HepG2 (cell line): ENCODE results near the gene COMMD9. TPM values are rescaled to one million over a fixed set of nuclear protein-coding genes. Genes with fewer than 3 reads are reported as not detected.

ENCODE experiments used
- ATAC-seq: fragments of 200-7000 bp; cut with Tn5 transposase; 3 replicates; pipeline ENCODE4 v1.9.1; 2020; ENCODE audit warnings: mild to moderate bottlenecking, moderate library complexity
- BruUV-seq: library from RNA; stranded (reverse); fragments of 400-500 nt; replicated peaks from 2 replicates; lab custom pipeline; 2021; lab: Mats Ljungman, UMichigan
- CTCF ChIA-PET: fragments of 300-600 bp; formaldehyde crosslinking; extraction: SDS; loops from one replicate; lab custom pipeline; 2021; ENCODE audit warnings: low total read pairs, inconsistent platforms, low intra/inter-chr PET ratio; lab: Yijun Ruan, JAX
- POLR2A ChIA-PET: fragments of 350-600 bp; sonication (Branson Sonifier 250); formaldehyde crosslinking; loops from one replicate; lab custom pipeline; 2020; ENCODE audit warnings: antibody characterized with exemption, inconsistent platforms; lab: Yijun Ruan, JAX
- DNase-seq: peaks from one replicate; pipeline ENCODE4 v3.0.0-alpha.2; 2015; ENCODE audit warnings: low spot score
- FAIRE-seq: peaks from 3 replicates; lab custom pipeline; 2011; peaks lifted over from hg19 to GRCh38; lab: Jason Lieb, UNC
- H2AFZ ChIP-seq: one replicate; pipeline ENCODE4 v1.6.1; 2011; ENCODE audit warnings: low read length, inconsistent platforms
- H3K27ac ChIP-seq: fragments of 300-600 bp; 3 replicates; pipeline ENCODE4 v1.8.0; 2011; ENCODE audit warnings: mixed run types, mild to moderate bottlenecking, mixed read lengths, low read length, inconsistent platforms; ENCODE audit not compliant: insufficient read depth; ENCODE audit errors: extremely low read length
- H3K27me3 ChIP-seq, 2 experiments: fragments of 200-600 bp in 1 of 2; 2 replicates in 1 of 2; 3 replicates in 1 of 2; pipeline versions ENCODE4 v1.6.0 to v1.8.0; 2011; ENCODE audit warnings: low read length in 2 of 2, mild to moderate bottlenecking in 2 of 2, moderate library complexity in 2 of 2, inconsistent platforms in 1 of 2; ENCODE audit not compliant: insufficient read depth in 2 of 2, control insufficient read depth in 1 of 2
- H3K36me3 ChIP-seq, 2 experiments: fragments of 200-600 bp in 1 of 2; replicated peaks in 1 of 2; 2 replicates in 1 of 2; 3 replicates in 1 of 2; pipeline versions ENCODE4 v1.5.1 to v1.8.0; 2011; ENCODE audit warnings: low read length in 2 of 2, inconsistent platforms in 1 of 2; ENCODE audit not compliant: insufficient read depth in 2 of 2, control insufficient read depth in 1 of 2
- H3K4me1 ChIP-seq: 2 replicates; pipeline ENCODE4 v1.5.1; 2012; ENCODE audit warnings: low read length, inconsistent platforms; ENCODE audit not compliant: insufficient read depth
- H3K4me2 ChIP-seq: 2 replicates; pipeline ENCODE4 v1.6.0; 2011; ENCODE audit warnings: low read depth, low read length, inconsistent platforms
- H3K4me3 ChIP-seq, 3 experiments: fragments of 200-600 bp in 1 of 3; sonication (generic), shearing (Covaris generic) in 1 of 3; replicated peaks in 1 of 3; 2 replicates each; pipeline ENCODE4 v1.5.1; 2011 to 2016; ENCODE audit warnings: low read length in 3 of 3, inconsistent platforms in 2 of 3, low read depth in 2 of 3, mild to moderate bottlenecking in 2 of 3, control low read depth in 1 of 3, mixed read lengths in 1 of 3; ENCODE audit not compliant: insufficient read depth in 1 of 3
- H3K79me2 ChIP-seq: one replicate; pipeline ENCODE4 v1.6.1; 2011; ENCODE audit warnings: low read length, inconsistent platforms; ENCODE audit not compliant: insufficient read depth
- H3K9ac ChIP-seq: 2 replicates; pipeline ENCODE4 v1.6.0; 2011; ENCODE audit warnings: mild to moderate bottlenecking, low read depth, low read length, inconsistent platforms; ENCODE audit not compliant: insufficient read depth
- H3K9me3 ChIP-seq: 2 replicates; pipeline ENCODE4 v1.5.1; 2012; ENCODE audit warnings: mild to moderate bottlenecking, low read length
- H4K20me1 ChIP-seq: 2 replicates; pipeline ENCODE4 v1.6.0; 2011; ENCODE audit warnings: inconsistent platforms, mild to moderate bottlenecking, low read length, moderate library complexity; ENCODE audit not compliant: insufficient read depth
- ATF1 ChIP-seq: IDR thresholded peaks from 2 replicates; pipeline ENCODE4 v1.6.1; 2016; ENCODE audit warnings: mild to moderate bottlenecking, control low read depth
- BHLHE40 ChIP-seq: IDR thresholded peaks from 2 replicates; pipeline ENCODE4 v1.6.1; 2011; ENCODE audit warnings: low read length, improper control_type of control experiment
- DNMT1 ChIP-seq: sonication (generic); formaldehyde crosslinking; IDR thresholded peaks from 2 replicates; pipeline ENCODE4 v1.5.1; 2020; ENCODE audit warnings: mild to moderate bottlenecking, missing genetic modification reagents
- HDAC1 ChIP-seq: sonication (generic); formaldehyde crosslinking; IDR thresholded peaks from 2 replicates; pipeline ENCODE4 v1.5.1; 2020; ENCODE audit warnings: mild to moderate bottlenecking, missing genetic modification reagents
- HOXA7 ChIP-seq: sonication (generic); formaldehyde crosslinking; IDR thresholded peaks from 2 replicates; pipeline ENCODE4 v1.8.1; 2022; ENCODE audit warnings: mild to moderate bottlenecking, missing genetic modification reagents, moderate library complexity
- JUNB ChIP-seq: sonication (generic); formaldehyde crosslinking; IDR thresholded peaks from 2 replicates; pipeline ENCODE4 v1.8.0; 2022; ENCODE audit warnings: missing genetic modification reagents, mild to moderate bottlenecking, borderline replicate concordance
- KLF15 ChIP-seq: sonication (generic); formaldehyde crosslinking; IDR thresholded peaks from 2 replicates; pipeline ENCODE4 v1.8.1; 2023; ENCODE audit warnings: borderline replicate concordance, mild to moderate bottlenecking, inconsistent platforms, missing genetic modification reagents, mixed read lengths
- MNT ChIP-seq: fragments of 450-650 bp; IDR thresholded peaks from 2 replicates; pipeline ENCODE4 v1.6.1; 2016
- REL ChIP-seq: sonication (generic); formaldehyde crosslinking; conservative IDR thresholded peaks from 2 replicates; pipeline ENCODE4 v1.8.0; 2022; ENCODE audit warnings: mild to moderate bottlenecking, missing genetic modification reagents, moderate library complexity
- SRY ChIP-seq: sonication (generic); formaldehyde crosslinking; IDR thresholded peaks from 2 replicates; pipeline ENCODE4 v1.8.0; 2022; ENCODE audit warnings: mild to moderate bottlenecking, missing genetic modification reagents
- TRAFD1 ChIP-seq: sonication (generic); formaldehyde crosslinking; IDR thresholded peaks from 2 replicates; pipeline ENCODE4 v1.5.1; 2020; ENCODE audit warnings: missing genetic modification reagents, mild to moderate bottlenecking, borderline replicate concordance
- ZBTB42 ChIP-seq: sonication (generic); formaldehyde crosslinking; IDR thresholded peaks from 2 replicates; pipeline ENCODE4 v1.5.0; 2020; ENCODE audit warnings: mild to moderate bottlenecking, missing genetic modification reagents
- ZBTB7A ChIP-seq: sonication (generic); formaldehyde crosslinking; IDR thresholded peaks from 2 replicates; pipeline ENCODE4 v1.8.0; 2022; ENCODE audit warnings: mild to moderate bottlenecking, missing genetic modification reagents
- ZNF614 ChIP-seq: IDR thresholded peaks from 2 replicates; pipeline ENCODE4 v1.6.1; 2018; ENCODE audit warnings: missing biosample characterization, missing genetic modification reagents, inconsistent platforms, borderline replicate concordance
- ZNF737 ChIP-seq: sonication (generic); formaldehyde crosslinking; IDR thresholded peaks from 2 replicates; pipeline ENCODE4 v1.5.0; 2020; ENCODE audit warnings: missing genetic modification reagents, mild to moderate bottlenecking, borderline replicate concordance
- ZNF777 ChIP-seq: sonication (generic); formaldehyde crosslinking; IDR thresholded peaks from 2 replicates; pipeline ENCODE4 v1.4.0; 2020; ENCODE audit warnings: missing genetic modification reagents
- WGBS: methylation state at CpG from one replicate; pipeline ENCODE4 v1.1.6; 2017; ENCODE audit warnings: low lambda C conversion rate; 5-methylcytosine and 5-hydroxymethylcytosine counted together
- in situ Hi-C: cut with HindIII; loops from 2 replicates; pipeline ENCODE4 v1.10.0; 2017; ENCODE audit warnings: low pct_unique_long_range_greater_than_20kb; ENCODE audit not compliant: extremely low pct_ligation_motif_present
- intact Hi-C: fragments of 100-400 bp; cut with micrococcal nuclease; formaldehyde crosslinking; loops from one replicate; pipeline ENCODE4 v1.10.0; 2022; ENCODE audit not compliant: unreplicated experiment
- polyA plus RNA-seq, 8 experiments: library from polyadenylated mRNA; depleted of rRNA in 3 of 8; stranded (reverse) in 7 of 8; unstranded in 1 of 8; fragments of >200 nt; fragmentation: Illumina TruSeq in 4 of 8; extraction: Trizol in 4 of 8; gene quantifications; 2 replicates each; pipeline versions ENCODE4 v1.2.1 to v1.2.3, GENCODE V29; 2011 to 2016; ENCODE audit warnings: low read depth in 4 of 8, missing spikeins in 1 of 8, mixed read lengths in 1 of 8; ENCODE audit not compliant: insufficient read depth in 1 of 8
- total RNA-seq, 5 experiments: library from RNA; depleted of rRNA; stranded (reverse); fragments of >200 nt; fragmentation: Illumina TruSeq; extraction: Trizol; gene quantifications; 2 replicates each; pipeline ENCODE4 v1.2.3, GENCODE V29; 2016; ENCODE audit warnings: low read depth in 1 of 5
- TF ChIP-seq, protein P1 (sequence below): IDR thresholded peaks from 2 replicates; pipeline ENCODE4 v1.6.1; 2016; ENCODE audit warnings: mild to moderate bottlenecking, missing biosample characterization, missing genetic modification reagents

The COMMD9 gene
- total and polyA plus RNA-seq, 2 of the 13 experiments (the other 11 are each of a cell fraction or from before 2014, with no cell fraction given): 47.3 to 76.7 TPM

GRCh38 chr11:36241497-36241896, 47.7 kb downstream of the COMMD9 start:
- Histone ChIP-seq H3K9ac (no peak overlapping the region), H3K4me1 (no peaks in the 10 kb centered on the region), H3K4me2 (no peak overlapping the region), H3K79me2 (no peaks in the 10 kb centered on the region), H3K4me3 (no peak overlapping the region), H2AFZ (no peak overlapping the region), H3K36me3 (no peaks in the 10 kb centered on the region), H4K20me1 (no peaks in the 10 kb centered on the region), H3K27ac (no peak overlapping the region), H3K9me3 (no peaks in the 10 kb centered on the region), H3K27me3 (no peaks in the 10 kb centered on the region)
- in situ Hi-C loops (no loop called here), intact Hi-C loops (no loop called here)
- ATAC-seq: no peak
- POLR2A ChIA-PET: no interaction called here
- no peak for DNase-seq
- FAIRE-seq: no peak
- CTCF ChIA-PET: no interaction called here
- no CpG with 5 or more reads among the region's 1 CpG for WGBS
- no TSS peak for BruUV-seq
- TF ChIP-seq ZNF737 (CRISPR knock-in tag): no peak
- no peak for TF ChIP-seq KLF15 (CRISPR knock-in tag)
- no peak for TF ChIP-seq ZBTB42 (CRISPR knock-in tag)
- TF ChIP-seq, all 625 proteins: peak for 0

DNA sequence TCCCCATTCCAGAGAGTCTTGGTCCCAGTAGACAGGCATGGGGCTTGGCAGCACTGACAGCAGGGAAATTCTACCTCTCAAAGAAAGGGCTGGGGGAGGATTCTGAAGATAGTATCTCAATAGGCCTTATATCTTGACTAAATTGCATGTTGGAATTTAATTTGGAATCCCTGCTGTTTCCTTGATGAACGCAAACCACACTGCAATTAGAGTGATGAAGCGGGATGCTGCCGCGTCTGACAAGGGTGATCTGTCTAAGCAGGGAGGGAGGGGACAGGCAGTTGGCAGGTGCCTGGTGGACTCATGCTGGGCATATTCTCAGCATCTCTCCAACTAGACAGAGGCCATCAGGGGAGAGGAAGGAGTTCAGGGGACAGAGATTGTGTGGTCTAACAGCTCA, 48.4 kb downstream of the COMMD9 start:
- no peak for ATAC-seq
- FAIRE-seq: no peak
- no peak overlapping the region for H3K4me2 ChIP-seq
- WGBS: 93% methylated on average over 4 of the region's 4 CpGs
- no peaks in the 10 kb centered on the region for H3K9me3 ChIP-seq
- ChIA-PET POLR2A (no interaction called here), CTCF (no interaction called here)
- no peaks in the 10 kb centered on the region for H3K36me3 ChIP-seq
- no peak overlapping the region for H3K27ac ChIP-seq
- H3K79me2 ChIP-seq: no peaks in the 10 kb centered on the region
- H2AFZ ChIP-seq: no peak overlapping the region
- no peaks in the 10 kb centered on the region for H4K20me1 ChIP-seq
- no peak overlapping the region for H3K9ac ChIP-seq
- in situ Hi-C loops (no loop called here), intact Hi-C loops (no loop called here)
- no peaks in the 10 kb centered on the region for H3K27me3 ChIP-seq
- no peak for DNase-seq
- no peaks in the 10 kb centered on the region for H3K4me1 ChIP-seq
- no peak overlapping the region for H3K4me3 ChIP-seq
- no TSS peak for BruUV-seq
- TF ChIP-seq BHLHE40: no peak
- no peak for TF ChIP-seq JUNB (CRISPR knock-in tag)
- TF ChIP-seq ZBTB7A (CRISPR knock-in tag): no peak
- no peak for TF ChIP-seq ZNF614 (CRISPR knock-in tag)
- TF ChIP-seq ATF1: no peak
- TF ChIP-seq DNMT1 (CRISPR knock-in tag): no peak
- TF ChIP-seq TRAFD1 (CRISPR knock-in tag): no peak
- TF ChIP-seq REL (CRISPR knock-in tag): no peak
- TF ChIP-seq HOXA7 (CRISPR knock-in tag): no peak
- TF ChIP-seq SRY (CRISPR knock-in tag): no peak
- no peak for TF ChIP-seq HDAC1 (CRISPR knock-in tag)
- TF ChIP-seq, protein P1, sequence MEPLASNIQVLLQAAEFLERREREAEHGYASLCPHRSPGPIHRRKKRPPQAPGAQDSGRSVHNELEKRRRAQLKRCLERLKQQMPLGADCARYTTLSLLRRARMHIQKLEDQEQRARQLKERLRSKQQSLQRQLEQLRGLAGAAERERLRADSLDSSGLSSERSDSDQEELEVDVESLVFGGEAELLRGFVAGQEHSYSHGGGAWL (CRISPR knock-in tag): no peak
- no peak for TF ChIP-seq MNT
- TF ChIP-seq ZNF777: no peak
